Cardiac muscle cell (in vitro differentiated cells and primary cell): ENCODE data around the gene RMND5A. TPM values are rescaled to one million over a fixed set of nuclear protein-coding genes. Genes with fewer than 3 reads are reported as not detected.

Experiments
- DNase-seq, 2 donors: peaks; one replicate each; pipeline versions ENCODE4 v3.0.0 to v3.0.0-alpha.2; 2010 to 2017; ENCODE audit warnings: low read depth in 1 of 2, low spot score in 1 of 2
- H3K27ac ChIP-seq: fragments of 200-600 bp; sonication (generic); 2 replicates; pipeline ENCODE4 v1.5.1; 2016
- H3K27me3 ChIP-seq: fragments of 200-600 bp; sonication (generic); 2 replicates; pipeline ENCODE4 v1.6.0; 2016; ENCODE audit warnings: control low read depth
- H3K36me3 ChIP-seq: fragments of 200-600 bp; sonication (generic); 2 replicates; pipeline ENCODE4 v1.5.1; 2016; ENCODE audit warnings: control low read depth
- H3K4me1 ChIP-seq: fragments of 200-600 bp; sonication (generic); 2 replicates; pipeline ENCODE4 v1.8.1; 2017; ENCODE audit warnings: low read depth, mild to moderate bottlenecking, mixed run types
- H3K4me3 ChIP-seq: fragments of 200-600 bp; sonication (generic); 2 replicates; pipeline ENCODE4 v1.5.1; 2016; ENCODE audit warnings: mild to moderate bottlenecking
- H3K9me3 ChIP-seq: fragments of 200-600 bp; sonication (generic); 2 replicates; pipeline ENCODE4 v1.5.1; 2017; ENCODE audit warnings: low read depth, mild to moderate bottlenecking, control low read depth
- CTCF ChIP-seq: IDR thresholded peaks from 2 replicates; pipeline ENCODE4 v1.5.1; 2012; ENCODE audit warnings: low read depth, mild to moderate bottlenecking, low read length
- polyA plus RNA-seq: library from polyadenylated mRNA; unstranded; fragments of >200 nt; fragmentation: Nextera tagmentation; extraction: Ambion mirVana; gene quantifications from 2 replicates; pipeline ENCODE4 v1.2.1, GENCODE V29; 2016
- total RNA-seq: library from RNA; depleted of rRNA; stranded (reverse); fragments of >200 nt; gene quantifications from 2 replicates; pipeline ENCODE4 v1.2.3, GENCODE V29; 2016

The RMND5A gene
- total and polyA plus RNA-seq, 2 experiments from 2014 or later, result 30.8 to 63.4 TPM

- no peaks in the 10 kb centered on the region for H3K36me3 ChIP-seq
Observed at GRCh38 chr2:86781363-86781762, 61.3 kb downstream of the RMND5A start.

GRCh38 chr2:86782748-86783147 is 62.7 kb downstream of the RMND5A start:
- Histone ChIP-seq H3K4me1 (peaks cover 7% of the 10 kb centered on the region), H3K27me3 (peaks cover 26% of the 10 kb centered on the region), H3K27ac (no peak overlapping the region), H3K4me3 (no peak overlapping the region), H3K9me3 (no peaks in the 10 kb centered on the region), H3K36me3 (no peaks in the 10 kb centered on the region)
- DNase-seq, result peak in 1 of 2 donors; percentile 64
- TF ChIP-seq CTCF, result no peak

More at GRCh38 chr2:86781363-86781762, 61.3 kb downstream of the RMND5A start:
- DNase-seq, result no peak
- no peak overlapping the region for H3K4me3 ChIP-seq
- no peak for TF ChIP-seq CTCF
- H3K9me3 ChIP-seq, result no peaks in the 10 kb centered on the region
- no peak overlapping the region for H3K27ac ChIP-seq
- H3K27me3 ChIP-seq, result peaks cover 16% of the 10 kb centered on the region
- peaks cover 16% of the 10 kb centered on the region for H3K4me1 ChIP-seq

- H3K4me3 ChIP-seq, result no peak overlapping the region
- H3K4me1 ChIP-seq, result peaks cover 7% of the 10 kb centered on the region
- H3K27ac ChIP-seq, result no peak overlapping the region
- H3K27me3 ChIP-seq, result peaks cover 36% of the 10 kb centered on the region
- DNase-seq, result no peak
- no peaks in the 10 kb centered on the region for H3K36me3 ChIP-seq
- no peak for TF ChIP-seq CTCF
- H3K9me3 ChIP-seq, result no peaks in the 10 kb centered on the region
Observed at GRCh38 chr2:86783615-86784339, 63.7 kb downstream of the RMND5A start.

GRCh38 chr2:86785456-86785855 is 65.4 kb downstream of the RMND5A start:
- Histone ChIP-seq H3K4me1 (peaks cover 7% of the 10 kb centered on the region), H3K9me3 (no peaks in the 10 kb centered on the region), H3K27ac (no peak overlapping the region), H3K27me3 (peaks cover 53% of the 10 kb centered on the region), H3K36me3 (no peaks in the 10 kb centered on the region), H3K4me3 (no peak overlapping the region)
- no peak for TF ChIP-seq CTCF
- DNase-seq, result no peak

GRCh38 chr2:86786001-86786536 is 66.0 kb downstream of the RMND5A start:
- TF ChIP-seq CTCF, result no peak
- H3K4me3 ChIP-seq, result no peak overlapping the region
- peaks cover 7% of the 10 kb centered on the region for H3K4me1 ChIP-seq
- no peak for DNase-seq
- no peak overlapping the region for H3K27ac ChIP-seq
- H3K27me3 ChIP-seq, result peaks cover 59% of the 10 kb centered on the region
- no peaks in the 10 kb centered on the region for H3K9me3 ChIP-seq
- no peaks in the 10 kb centered on the region for H3K36me3 ChIP-seq
